ENCODE results near the gene SLC9A7. TPM values are rescaled to one million over a fixed set of nuclear protein-coding genes. Genes with fewer than 3 reads are reported as not detected.

The SLC9A7 gene
- total and polyA plus RNA-seq, 4 donors: 2.3 to 13.2 (median 3.1) TPM

DNA sequence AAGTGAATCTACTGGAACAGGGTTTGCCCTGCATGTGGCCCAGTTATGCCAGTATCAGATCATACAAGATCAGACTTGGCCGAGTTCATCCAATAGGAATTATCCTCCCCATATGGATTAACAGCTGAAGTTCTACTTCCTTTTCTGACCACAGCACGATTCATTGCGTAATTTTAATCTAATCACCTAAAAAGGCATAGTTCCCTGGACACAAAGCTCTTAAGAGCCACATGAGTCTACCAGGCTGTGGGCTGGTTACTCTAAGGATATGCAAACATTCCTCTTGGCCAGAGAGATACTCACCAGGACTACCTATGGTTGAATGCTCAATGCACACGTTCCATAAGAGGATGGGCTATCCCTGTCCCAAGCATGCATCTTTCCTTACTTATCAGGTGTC is 138.4 kb downstream of the SLC9A7 start:
- Histone ChIP-seq H3K4me1 (ENCODE audit: control insufficient read depth in 4 of 4, insufficient read depth in 4 of 4, low read length in 3 of 4) (peaks cover 7 to 38% (median 31%) of the 10 kb centered on the region in 4 donors), H3K4me3 (ENCODE audit: low read depth in 1 of 3, low read length in 3 of 3) (no peak overlapping the region), H3K27me3 (ENCODE audit: control insufficient read depth in 4 of 4, insufficient read depth in 4 of 4, low read length in 3 of 4) (no peaks in the 10 kb centered on the region), H3K27ac (ENCODE audit: low read depth in 1 of 2, low read length in 2 of 2) (no peak overlapping the region), H3K9ac (ENCODE audit: low read depth in 1 of 2, low read length in 2 of 2) (no peak overlapping the region), H3K36me3 (ENCODE audit: control insufficient read depth in 4 of 4, insufficient read depth in 3 of 4, low read depth in 1 of 4, low read length in 3 of 4) (no peaks in the 10 kb centered on the region), H3K9me3 (ENCODE audit: control insufficient read depth in 4 of 4, low read length in 3 of 4) (no peaks in the 10 kb centered on the region)
- TF ChIP-seq, protein P1, sequence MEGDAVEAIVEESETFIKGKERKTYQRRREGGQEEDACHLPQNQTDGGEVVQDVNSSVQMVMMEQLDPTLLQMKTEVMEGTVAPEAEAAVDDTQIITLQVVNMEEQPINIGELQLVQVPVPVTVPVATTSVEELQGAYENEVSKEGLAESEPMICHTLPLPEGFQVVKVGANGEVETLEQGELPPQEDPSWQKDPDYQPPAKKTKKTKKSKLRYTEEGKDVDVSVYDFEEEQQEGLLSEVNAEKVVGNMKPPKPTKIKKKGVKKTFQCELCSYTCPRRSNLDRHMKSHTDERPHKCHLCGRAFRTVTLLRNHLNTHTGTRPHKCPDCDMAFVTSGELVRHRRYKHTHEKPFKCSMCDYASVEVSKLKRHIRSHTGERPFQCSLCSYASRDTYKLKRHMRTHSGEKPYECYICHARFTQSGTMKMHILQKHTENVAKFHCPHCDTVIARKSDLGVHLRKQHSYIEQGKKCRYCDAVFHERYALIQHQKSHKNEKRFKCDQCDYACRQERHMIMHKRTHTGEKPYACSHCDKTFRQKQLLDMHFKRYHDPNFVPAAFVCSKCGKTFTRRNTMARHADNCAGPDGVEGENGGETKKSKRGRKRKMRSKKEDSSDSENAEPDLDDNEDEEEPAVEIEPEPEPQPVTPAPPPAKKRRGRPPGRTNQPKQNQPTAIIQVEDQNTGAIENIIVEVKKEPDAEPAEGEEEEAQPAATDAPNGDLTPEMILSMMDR (IDR thresholded peaks at IDR 0.05; ENCODE audit: low read depth, low read length, missing input control): no peak
- TF ChIP-seq TAF1 (conservative IDR thresholded peaks at IDR 0.05) (no peak), HNF4G (IDR thresholded peaks at IDR 0.05) (no peak), FOXA2 (IDR thresholded peaks at IDR 0.05) (no peak), FOXA1 (IDR thresholded peaks at IDR 0.05) (no peak), RAD21 (IDR thresholded peaks at IDR 0.05) (no peak), JUND (IDR thresholded peaks at IDR 0.05) (no peak)
- 81% methylated on average over 4 of the region's 4 CpGs for WGBS
- no peak for DNase-seq (ENCODE audit: low spot score)

DNA sequence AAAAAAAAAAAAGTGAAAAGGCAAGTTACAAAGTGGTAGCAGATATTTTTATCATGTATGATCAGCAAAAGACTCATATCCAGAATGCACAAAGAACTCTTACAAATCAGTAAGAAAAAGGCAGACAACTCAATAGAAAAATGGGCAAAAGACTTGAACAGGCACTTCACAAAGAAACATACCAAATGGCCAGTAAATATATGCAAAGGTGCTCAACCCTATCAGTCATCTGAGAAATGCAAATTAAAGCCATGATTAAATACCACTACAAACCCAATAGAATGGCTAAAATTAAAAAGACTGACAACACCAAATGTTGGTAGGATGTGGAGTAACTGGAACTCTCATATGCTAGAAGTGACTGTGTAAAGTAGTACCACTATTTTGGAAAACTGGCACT is 140.0 kb downstream of the SLC9A7 start:
- H3K9me3 ChIP-seq (ENCODE audit: control insufficient read depth in 4 of 4, low read length in 3 of 4): no peaks in the 10 kb centered on the region
- H3K9ac ChIP-seq (ENCODE audit: low read depth in 1 of 2, low read length in 2 of 2): no peak overlapping the region
- H3K27me3 ChIP-seq (ENCODE audit: control insufficient read depth in 4 of 4, insufficient read depth in 4 of 4, low read length in 3 of 4): no peaks in the 10 kb centered on the region
- no peaks in the 10 kb centered on the region for H3K36me3 ChIP-seq (ENCODE audit: control insufficient read depth in 4 of 4, insufficient read depth in 3 of 4, low read depth in 1 of 4, low read length in 3 of 4)
- H3K4me1 ChIP-seq (ENCODE audit: control insufficient read depth in 4 of 4, insufficient read depth in 4 of 4, low read length in 3 of 4): peaks cover 7 to 29% (median 24%) of the 10 kb centered on the region in 4 donors
- no peak overlapping the region for H3K4me3 ChIP-seq (ENCODE audit: low read depth in 1 of 3, low read length in 3 of 3)
- TF ChIP-seq, protein P1 (IDR thresholded peaks at IDR 0.05; ENCODE audit: low read depth, low read length, missing input control): no peak
- no peak for TF ChIP-seq NR2F2 (IDR thresholded peaks at IDR 0.05)
- TF ChIP-seq RAD21 (IDR thresholded peaks at IDR 0.05): no peak
- TF ChIP-seq, protein P2, sequence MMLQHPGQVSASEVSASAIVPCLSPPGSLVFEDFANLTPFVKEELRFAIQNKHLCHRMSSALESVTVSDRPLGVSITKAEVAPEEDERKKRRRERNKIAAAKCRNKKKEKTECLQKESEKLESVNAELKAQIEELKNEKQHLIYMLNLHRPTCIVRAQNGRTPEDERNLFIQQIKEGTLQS (IDR thresholded peaks at IDR 0.05): no peak
- no peak for TF ChIP-seq RXRA (IDR thresholded peaks at IDR 0.05)
- H3K27ac ChIP-seq (ENCODE audit: low read depth in 1 of 2, low read length in 2 of 2): no peak overlapping the region
- no peak for DNase-seq (ENCODE audit: low spot score)

DNA sequence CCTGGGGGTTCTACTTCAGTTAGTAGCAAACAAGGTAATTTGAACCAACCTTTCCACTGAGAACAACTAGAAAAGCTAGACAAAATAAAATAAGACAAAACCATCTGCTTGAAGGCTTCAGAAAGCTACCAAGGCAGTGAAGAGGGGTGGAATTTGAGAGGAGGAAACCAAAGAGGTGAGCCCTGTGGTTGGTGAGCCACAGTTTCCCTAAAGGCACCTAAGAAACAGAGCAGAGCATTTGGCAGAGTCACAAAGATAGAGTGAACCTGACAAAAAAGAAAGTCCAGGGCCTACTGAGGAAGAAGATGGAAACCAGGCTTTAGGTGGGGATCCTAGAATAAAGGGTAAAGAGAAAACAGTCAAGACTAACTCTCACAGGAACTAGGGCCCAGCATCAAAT is 141.0 kb downstream of the SLC9A7 start:
- Histone ChIP-seq H3K27ac (ENCODE audit: low read depth in 1 of 2, low read length in 2 of 2) (no peak overlapping the region), H3K4me3 (ENCODE audit: low read depth in 1 of 3, low read length in 3 of 3) (no peak overlapping the region), H3K9ac (ENCODE audit: low read depth in 1 of 2, low read length in 2 of 2) (no peak overlapping the region), H3K9me3 (ENCODE audit: control insufficient read depth in 4 of 4, low read length in 3 of 4) (no peaks in the 10 kb centered on the region), H3K36me3 (ENCODE audit: control insufficient read depth in 4 of 4, insufficient read depth in 3 of 4, low read depth in 1 of 4, low read length in 3 of 4) (no peaks in the 10 kb centered on the region), H3K4me1 (ENCODE audit: control insufficient read depth in 4 of 4, insufficient read depth in 4 of 4, low read length in 3 of 4) (peaks cover 4 to 20% (median 15%) of the 10 kb centered on the region in 4 donors), H3K27me3 (ENCODE audit: control insufficient read depth in 4 of 4, insufficient read depth in 4 of 4, low read length in 3 of 4) (no peaks in the 10 kb centered on the region)
- no peak for DNase-seq (ENCODE audit: low spot score)
- no peak for TF ChIP-seq JUND (IDR thresholded peaks at IDR 0.05)
- no peak for TF ChIP-seq TAF1 (conservative IDR thresholded peaks at IDR 0.05)
- TF ChIP-seq RAD21 (IDR thresholded peaks at IDR 0.05): no peak
- TF ChIP-seq GABPA (IDR thresholded peaks at IDR 0.05 in 1 of 2, conservative IDR thresholded peaks at IDR 0.05 in 1 of 2): no peak
- TF ChIP-seq RXRA (IDR thresholded peaks at IDR 0.05): no peak
- no peak for TF ChIP-seq FOXA2 (IDR thresholded peaks at IDR 0.05)
- TF ChIP-seq HNF4G (IDR thresholded peaks at IDR 0.05): no peak
- no peak for TF ChIP-seq SP1 (IDR thresholded peaks at IDR 0.05)
- TF ChIP-seq YY1 (IDR thresholded peaks at IDR 0.05): no peak
- TF ChIP-seq, protein P3, sequence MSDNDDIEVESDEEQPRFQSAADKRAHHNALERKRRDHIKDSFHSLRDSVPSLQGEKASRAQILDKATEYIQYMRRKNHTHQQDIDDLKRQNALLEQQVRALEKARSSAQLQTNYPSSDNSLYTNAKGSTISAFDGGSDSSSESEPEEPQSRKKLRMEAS (IDR thresholded peaks at IDR 0.05): no peak
- no peak for TF ChIP-seq HNF4A (conservative IDR thresholded peaks at IDR 0.05)
- TF ChIP-seq FOXA1 (IDR thresholded peaks at IDR 0.05): no peak
- TF ChIP-seq, protein P1 (IDR thresholded peaks at IDR 0.05; ENCODE audit: low read depth, low read length, missing input control): no peak
- TF ChIP-seq, protein P2 (IDR thresholded peaks at IDR 0.05): no peak
- no peak for TF ChIP-seq NR2F2 (IDR thresholded peaks at IDR 0.05)
- TF ChIP-seq, protein P4, sequence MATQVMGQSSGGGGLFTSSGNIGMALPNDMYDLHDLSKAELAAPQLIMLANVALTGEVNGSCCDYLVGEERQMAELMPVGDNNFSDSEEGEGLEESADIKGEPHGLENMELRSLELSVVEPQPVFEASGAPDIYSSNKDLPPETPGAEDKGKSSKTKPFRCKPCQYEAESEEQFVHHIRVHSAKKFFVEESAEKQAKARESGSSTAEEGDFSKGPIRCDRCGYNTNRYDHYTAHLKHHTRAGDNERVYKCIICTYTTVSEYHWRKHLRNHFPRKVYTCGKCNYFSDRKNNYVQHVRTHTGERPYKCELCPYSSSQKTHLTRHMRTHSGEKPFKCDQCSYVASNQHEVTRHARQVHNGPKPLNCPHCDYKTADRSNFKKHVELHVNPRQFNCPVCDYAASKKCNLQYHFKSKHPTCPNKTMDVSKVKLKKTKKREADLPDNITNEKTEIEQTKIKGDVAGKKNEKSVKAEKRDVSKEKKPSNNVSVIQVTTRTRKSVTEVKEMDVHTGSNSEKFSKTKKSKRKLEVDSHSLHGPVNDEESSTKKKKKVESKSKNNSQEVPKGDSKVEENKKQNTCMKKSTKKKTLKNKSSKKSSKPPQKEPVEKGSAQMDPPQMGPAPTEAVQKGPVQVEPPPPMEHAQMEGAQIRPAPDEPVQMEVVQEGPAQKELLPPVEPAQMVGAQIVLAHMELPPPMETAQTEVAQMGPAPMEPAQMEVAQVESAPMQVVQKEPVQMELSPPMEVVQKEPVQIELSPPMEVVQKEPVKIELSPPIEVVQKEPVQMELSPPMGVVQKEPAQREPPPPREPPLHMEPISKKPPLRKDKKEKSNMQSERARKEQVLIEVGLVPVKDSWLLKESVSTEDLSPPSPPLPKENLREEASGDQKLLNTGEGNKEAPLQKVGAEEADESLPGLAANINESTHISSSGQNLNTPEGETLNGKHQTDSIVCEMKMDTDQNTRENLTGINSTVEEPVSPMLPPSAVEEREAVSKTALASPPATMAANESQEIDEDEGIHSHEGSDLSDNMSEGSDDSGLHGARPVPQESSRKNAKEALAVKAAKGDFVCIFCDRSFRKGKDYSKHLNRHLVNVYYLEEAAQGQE (IDR thresholded peaks at IDR 0.05): no peak
- TF ChIP-seq EGR1 (IDR thresholded peaks at IDR 0.05; ENCODE audit: low read depth in 2 of 2): no peak
